Fibroblast of the conjunctiva (primary cell): Measurements from ENCODE around the gene PGGHG.
"Not testable (repeated sequence)": the region's sequence is repeated elsewhere in the genome, so short reads cannot be mapped to it uniquely, and the experiment has no call there.

ENCODE experiments used
- DNase-seq: peaks from one replicate; pipeline ENCODE4 v3.0.0-alpha.2; 2010; ENCODE audit warnings: low read depth

The PGGHG gene

GRCh38 chr11:330307-330693, 41.4 kb downstream of the PGGHG start:
- DNase-seq = no peak

- no peak for DNase-seq
Observed at GRCh38 chr11:330694-331357, 41.9 kb downstream of the PGGHG start.

GRCh38 chr11:331358-332060, 42.6 kb downstream of the PGGHG start:
- no peak for DNase-seq

GRCh38 chr11:332651-333480, 43.9 kb downstream of the PGGHG start:
- no peak for DNase-seq

- not testable (repeated sequence) for DNase-seq
Observed at GRCh38 chr11:333616-334263, 44.8 kb downstream of the PGGHG start.

GRCh38 chr11:334264-334994, 45.5 kb downstream of the PGGHG start:
- DNase-seq = no peak

- no peak for DNase-seq
Observed at GRCh38 chr11:335779-336658, 47.1 kb downstream of the PGGHG start.

- no peak for DNase-seq
Observed at GRCh38 chr11:336659-337198, 47.8 kb downstream of the PGGHG start.

GRCh38 chr11:337711-338110, 48.8 kb downstream of the PGGHG start:
- DNase-seq = no peak

- no peak for DNase-seq
Observed at GRCh38 chr11:339963-340362, 51.0 kb downstream of the PGGHG start.

GRCh38 chr11:340539-341512, 51.9 kb downstream of the PGGHG start:
- no peak for DNase-seq

GRCh38 chr11:342328-342727, 53.4 kb downstream of the PGGHG start:
- DNase-seq = no peak

GRCh38 chr11:344836-345578, 56.1 kb downstream of the PGGHG start:
- no peak for DNase-seq
